Kidney epithelial cell (primary cell): Measurements from ENCODE around the gene IL6ST. TPM values are rescaled to one million over a fixed set of nuclear protein-coding genes. Genes with fewer than 3 reads are reported as not detected.

Experiments
- DNase-seq: peaks from one replicate; pipeline ENCODE4 v3.0.0-alpha.2; 2010; ENCODE audit warnings: low read depth
- H3K27me3 ChIP-seq: 2 replicates; pipeline ENCODE4 v1.6.0; 2011; ENCODE audit warnings: low read length; ENCODE audit not compliant: control insufficient read depth, insufficient read depth
- H3K36me3 ChIP-seq: 2 replicates; pipeline ENCODE4 v1.5.1; 2011; ENCODE audit warnings: low read length; ENCODE audit not compliant: control insufficient read depth, insufficient read depth
- H3K4me3 ChIP-seq: 2 replicates; pipeline ENCODE4 v1.5.1; 2011; ENCODE audit warnings: low read depth, mild to moderate bottlenecking, control low read depth, low read length
- CTCF ChIP-seq: IDR thresholded peaks from 2 replicates; pipeline ENCODE4 v1.5.1; 2011; ENCODE audit warnings: mild to moderate bottlenecking, moderate library complexity, low read length, control low read depth, inconsistent platforms; ENCODE audit not compliant: insufficient read depth, poor library complexity, severe bottlenecking
- total RNA-seq: library from RNA; depleted of rRNA; stranded (reverse); fragments of >200 nt; gene quantifications from 2 replicates; pipeline ENCODE4 v1.2.3, GENCODE V29; 2015

Gene IL6ST
- total RNA-seq, 1 donor from 2014 or later, result 139 TPM

GRCh38 chr5:55934720-55935119, 60.0 kb downstream of the IL6ST start:
- no peak for TF ChIP-seq CTCF
- no peak for DNase-seq
- Histone ChIP-seq H3K4me3 (no peak overlapping the region), H3K36me3 (peaks cover 1% of the 10 kb centered on the region), H3K27me3 (no peaks in the 10 kb centered on the region)

GRCh38 chr5:55934115-55934613, 60.6 kb downstream of the IL6ST start:
- no peaks in the 10 kb centered on the region for H3K27me3 ChIP-seq
- DNase-seq, result no peak
- no peak for TF ChIP-seq CTCF

GRCh38 chr5:55933377-55934114, 61.2 kb downstream of the IL6ST start:
- peaks cover 1% of the 10 kb centered on the region for H3K36me3 ChIP-seq
- no peak for TF ChIP-seq CTCF
- no peak overlapping the region for H3K4me3 ChIP-seq
- no peak for DNase-seq
- H3K27me3 ChIP-seq, result no peaks in the 10 kb centered on the region

More at GRCh38 chr5:55934115-55934613, 60.6 kb downstream of the IL6ST start:
- H3K4me3 ChIP-seq, result no peak overlapping the region
- peaks cover 1% of the 10 kb centered on the region for H3K36me3 ChIP-seq

- DNase-seq, result no peak
- Histone ChIP-seq H3K36me3 (peaks cover 1% of the 10 kb centered on the region), H3K27me3 (no peaks in the 10 kb centered on the region), H3K4me3 (no peak overlapping the region)
- no peak for TF ChIP-seq CTCF
Measured at GRCh38 chr5:55932700-55933099, 62.1 kb downstream of the IL6ST start.

GRCh38 chr5:55929020-55929799, 65.6 kb downstream of the IL6ST start:
- Histone ChIP-seq H3K36me3 (no peaks in the 10 kb centered on the region), H3K27me3 (no peaks in the 10 kb centered on the region), H3K4me3 (no peak overlapping the region)
- DNase-seq, result no peak
- no peak for TF ChIP-seq CTCF
